HEK293 (cell line): ENCODE data around the gene UBR4.

Experiments used
- CTCF ChIA-PET: fragments of 350-600 bp; formaldehyde crosslinking; extraction: SDS; loops from one replicate; lab custom pipeline; 2021; ENCODE audit warnings: antibody characterized with exemption; lab: Yijun Ruan, JAX
- POLR2A ChIA-PET: fragments of 300-600 bp; formaldehyde crosslinking; extraction: SDS; loops from one replicate; lab custom pipeline; 2020; ENCODE audit warnings: antibody characterized with exemption, inconsistent platforms; lab: Yijun Ruan, JAX
- H3K27ac ChIP-seq: fragments of 200-500 bp; sonication (Bioruptor generic); 2 replicates; pipeline ENCODE4 v1.5.1; 2014; ENCODE audit warnings: low read depth, low read length, control low read depth, inconsistent platforms; ENCODE audit errors: extremely low read depth
- H3K36me3 ChIP-seq, 2 experiments: fragments of 200-500 bp in 1 of 2; sonication (Bioruptor generic) in 1 of 2; 1 replicate in 1 of 2; 2 replicates in 1 of 2; pipeline ENCODE4 v1.5.1; 2014 to 2017; ENCODE audit warnings: inconsistent platforms in 2 of 2, low read length in 2 of 2; ENCODE audit not compliant: control insufficient read depth in 2 of 2, insufficient read depth in 1 of 2
- H3K4me1 ChIP-seq: fragments of 200-500 bp; sonication (Bioruptor generic); 2 replicates; pipeline ENCODE4 v1.5.1; 2014; ENCODE audit warnings: mild to moderate bottlenecking, low read length, inconsistent platforms; ENCODE audit not compliant: control insufficient read depth, insufficient read depth
- H3K4me3 ChIP-seq: 2 replicates; pipeline ENCODE4 v1.5.1; 2011; ENCODE audit warnings: low read depth, mild to moderate bottlenecking, control low read depth, low read length, moderate library complexity
- H3K9me3 ChIP-seq: fragments of 200-500 bp; sonication (Bioruptor generic); 2 replicates; pipeline ENCODE4 v1.5.1; 2014; ENCODE audit warnings: low read depth, low read length, inconsistent platforms; ENCODE audit not compliant: control insufficient read depth, insufficient read depth
- KLF16 ChIP-seq: fragments of 450-650 bp; formaldehyde crosslinking; IDR thresholded peaks from 2 replicates; pipeline ENCODE4 v1.5.1; 2017; ENCODE audit warnings: missing biosample characterization, missing genetic modification characterization
- MZF1 ChIP-seq: fragments of 450-650 bp; formaldehyde crosslinking; IDR thresholded peaks from 2 replicates; pipeline ENCODE4 v1.5.1; 2017; ENCODE audit warnings: missing biosample characterization, missing genetic modification characterization, borderline replicate concordance
- OVOL3 ChIP-seq: fragments of 450-650 bp; formaldehyde crosslinking; IDR thresholded peaks from 2 replicates; pipeline ENCODE4 v1.5.1; 2016; ENCODE audit warnings: missing biosample characterization, missing genetic modification characterization
- ZBTB17 ChIP-seq: fragments of 450-650 bp; formaldehyde crosslinking; IDR thresholded peaks from 2 replicates; pipeline ENCODE4 v1.5.1; 2016; ENCODE audit warnings: missing biosample characterization, missing genetic modification characterization
- ZIC2 ChIP-seq: fragments of 450-650 bp; formaldehyde crosslinking; IDR thresholded peaks from 2 replicates; pipeline ENCODE4 v1.5.1; 2016; ENCODE audit warnings: missing biosample characterization, missing genetic modification characterization
- ZNF121 ChIP-seq: fragments of 450-650 bp; formaldehyde crosslinking; IDR thresholded peaks from 2 replicates; pipeline ENCODE4 v1.5.1; 2016; ENCODE audit warnings: missing biosample characterization, missing genetic modification characterization
- ZNF132 ChIP-seq: fragments of 450-650 bp; formaldehyde crosslinking; IDR thresholded peaks from 2 replicates; pipeline ENCODE4 v1.5.1; 2017; ENCODE audit warnings: missing biosample characterization, missing genetic modification characterization, borderline replicate concordance
- ZNF157 ChIP-seq: fragments of 450-650 bp; formaldehyde crosslinking; IDR thresholded peaks from 2 replicates; pipeline ENCODE4 v1.5.1; 2016; ENCODE audit warnings: missing biosample characterization, missing genetic modification characterization
- ZNF211 ChIP-seq: fragments of 450-650 bp; formaldehyde crosslinking; IDR thresholded peaks from 2 replicates; pipeline ENCODE4 v1.5.1; 2016; ENCODE audit warnings: low read depth, missing biosample characterization, missing genetic modification characterization
- ZNF37A ChIP-seq: fragments of 450-650 bp; IDR thresholded peaks from 2 replicates; pipeline ENCODE4 v1.5.1; 2018; ENCODE audit warnings: missing biosample characterization, missing genetic modification characterization
- ZNF426 ChIP-seq: fragments of 450-650 bp; formaldehyde crosslinking; IDR thresholded peaks from 2 replicates; pipeline ENCODE4 v1.5.1; 2017; ENCODE audit warnings: missing biosample characterization, missing genetic modification characterization, mild to moderate bottlenecking, inconsistent platforms, moderate library complexity
- ZNF48 ChIP-seq: fragments of 450-650 bp; formaldehyde crosslinking; IDR thresholded peaks from 2 replicates; pipeline ENCODE4 v1.5.1; 2016; ENCODE audit warnings: missing biosample characterization, missing genetic modification characterization
- ZNF596 ChIP-seq: fragments of 450-650 bp; IDR thresholded peaks from 2 replicates; pipeline ENCODE4 v1.5.0; 2018; ENCODE audit warnings: missing biosample characterization, mild to moderate bottlenecking, missing genetic modification characterization, moderate library complexity
- ZNF623 ChIP-seq: fragments of 450-650 bp; formaldehyde crosslinking; IDR thresholded peaks from 2 replicates; pipeline ENCODE4 v1.5.1; 2016; ENCODE audit warnings: missing biosample characterization, missing genetic modification characterization
- ZNF658 ChIP-seq: fragments of 450-650 bp; formaldehyde crosslinking; IDR thresholded peaks from 2 replicates; pipeline ENCODE4; 2016; ENCODE audit warnings: missing biosample characterization, missing genetic modification characterization
- ZNF776 ChIP-seq: fragments of 450-650 bp; formaldehyde crosslinking; IDR thresholded peaks from 2 replicates; pipeline ENCODE4 v1.5.0; 2017; ENCODE audit warnings: missing biosample characterization, missing genetic modification characterization, borderline replicate concordance
- ZNF792 ChIP-seq: fragments of 450-650 bp; formaldehyde crosslinking; IDR thresholded peaks from 2 replicates; pipeline ENCODE4 v1.5.1; 2016; ENCODE audit warnings: missing biosample characterization, missing genetic modification characterization
- TF ChIP-seq, protein P1 (sequence below): fragments of 450-650 bp; formaldehyde crosslinking; IDR thresholded peaks from 2 replicates; pipeline ENCODE4 v1.5.1; 2016; ENCODE audit warnings: missing biosample characterization, missing genetic modification characterization
- TF ChIP-seq, protein P2 (sequence below): fragments of 450-650 bp; formaldehyde crosslinking; IDR thresholded peaks from 2 replicates; pipeline ENCODE4 v1.5.1; 2016; ENCODE audit warnings: missing biosample characterization, missing genetic modification characterization, low read depth
- TF ChIP-seq, protein P3 (sequence below): fragments of 450-650 bp; formaldehyde crosslinking; IDR thresholded peaks from 2 replicates; pipeline ENCODE4 v1.5.1; 2016; ENCODE audit warnings: missing biosample characterization, missing genetic modification characterization

Gene UBR4

DNA sequence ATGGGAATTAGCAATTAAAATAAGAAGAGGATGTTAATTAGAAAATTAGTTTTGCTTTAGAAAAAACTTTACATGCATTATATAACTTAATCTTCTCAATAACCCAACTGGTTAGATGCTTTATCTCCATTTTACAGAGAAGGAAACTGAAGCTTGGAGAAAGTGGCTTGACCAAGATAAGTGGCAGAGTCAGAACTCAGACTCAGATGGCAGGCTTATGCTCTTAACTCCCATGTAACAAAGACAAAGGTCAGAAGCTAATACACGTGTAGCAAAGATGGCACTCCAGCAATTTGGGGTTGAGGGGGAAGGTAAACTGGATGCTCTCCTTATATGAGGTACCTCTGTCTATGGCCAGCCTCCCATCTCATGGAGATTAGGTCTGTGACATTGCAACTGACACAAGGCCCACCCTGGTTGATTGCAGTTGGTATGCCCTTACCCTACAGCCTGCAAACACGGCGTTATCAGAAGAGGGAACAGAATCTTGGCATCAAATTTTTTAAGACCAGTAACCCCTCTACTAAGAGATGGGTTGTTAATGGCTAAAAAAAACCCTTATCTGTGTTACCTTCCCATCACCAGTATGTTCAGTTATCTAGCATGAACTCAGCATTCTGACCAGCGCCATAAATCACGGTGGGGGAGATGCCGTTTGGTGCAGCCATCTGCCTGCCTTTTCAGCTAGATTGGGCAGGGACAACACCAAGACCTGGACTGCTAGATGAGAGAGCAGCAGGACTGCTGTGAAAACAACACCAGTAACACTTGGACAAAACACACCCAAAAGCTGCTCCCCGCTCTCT lies 97.0 kb downstream of the UBR4 start:
- Histone ChIP-seq H3K9me3 (no peaks in the 10 kb centered on the region), H3K27ac (no peak overlapping the region), H3K4me3 (no peak overlapping the region), H3K4me1 (no peaks in the 10 kb centered on the region), H3K36me3 (peaks cover 51 to 99% of the 10 kb centered on the region in 2 experiments)
- POLR2A ChIA-PET, result interaction anchor here (1.0 kb wide), 1 partner anchor 210 kb away, joined by 3 read pairs; the partner anchor contains the start of gene ALDH4A1
- TF ChIP-seq ZNF792 (no peak), ZNF658 (tag by site-specific recombination) (no peak), MZF1 (tag by site-specific recombination) (no peak), ZNF37A (tag by site-specific recombination) (no peak), ZNF157 (tag by site-specific recombination) (no peak), ZNF211 (tag by site-specific recombination) (no peak), ZBTB17 (tag by site-specific recombination) (no peak)
- TF ChIP-seq, protein P1, sequence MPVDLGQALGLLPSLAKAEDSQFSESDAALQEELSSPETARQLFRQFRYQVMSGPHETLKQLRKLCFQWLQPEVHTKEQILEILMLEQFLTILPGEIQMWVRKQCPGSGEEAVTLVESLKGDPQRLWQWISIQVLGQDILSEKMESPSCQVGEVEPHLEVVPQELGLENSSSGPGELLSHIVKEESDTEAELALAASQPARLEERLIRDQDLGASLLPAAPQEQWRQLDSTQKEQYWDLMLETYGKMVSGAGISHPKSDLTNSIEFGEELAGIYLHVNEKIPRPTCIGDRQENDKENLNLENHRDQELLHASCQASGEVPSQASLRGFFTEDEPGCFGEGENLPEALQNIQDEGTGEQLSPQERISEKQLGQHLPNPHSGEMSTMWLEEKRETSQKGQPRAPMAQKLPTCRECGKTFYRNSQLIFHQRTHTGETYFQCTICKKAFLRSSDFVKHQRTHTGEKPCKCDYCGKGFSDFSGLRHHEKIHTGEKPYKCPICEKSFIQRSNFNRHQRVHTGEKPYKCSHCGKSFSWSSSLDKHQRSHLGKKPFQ (tag by site-specific recombination), result no peak
- TF ChIP-seq, protein P2, sequence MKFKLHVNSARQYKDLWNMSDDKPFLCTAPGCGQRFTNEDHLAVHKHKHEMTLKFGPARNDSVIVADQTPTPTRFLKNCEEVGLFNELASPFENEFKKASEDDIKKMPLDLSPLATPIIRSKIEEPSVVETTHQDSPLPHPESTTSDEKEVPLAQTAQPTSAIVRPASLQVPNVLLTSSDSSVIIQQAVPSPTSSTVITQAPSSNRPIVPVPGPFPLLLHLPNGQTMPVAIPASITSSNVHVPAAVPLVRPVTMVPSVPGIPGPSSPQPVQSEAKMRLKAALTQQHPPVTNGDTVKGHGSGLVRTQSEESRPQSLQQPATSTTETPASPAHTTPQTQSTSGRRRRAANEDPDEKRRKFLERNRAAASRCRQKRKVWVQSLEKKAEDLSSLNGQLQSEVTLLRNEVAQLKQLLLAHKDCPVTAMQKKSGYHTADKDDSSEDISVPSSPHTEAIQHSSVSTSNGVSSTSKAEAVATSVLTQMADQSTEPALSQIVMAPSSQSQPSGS, result no peak
- CTCF ChIA-PET, result interaction anchor here (0.7 to 3.2 kb wide), 16 partner anchors 8 to 232 kb away, joined by 3 to 27 read pairs (median 4); no protein-coding TSS in a partner anchor

DNA sequence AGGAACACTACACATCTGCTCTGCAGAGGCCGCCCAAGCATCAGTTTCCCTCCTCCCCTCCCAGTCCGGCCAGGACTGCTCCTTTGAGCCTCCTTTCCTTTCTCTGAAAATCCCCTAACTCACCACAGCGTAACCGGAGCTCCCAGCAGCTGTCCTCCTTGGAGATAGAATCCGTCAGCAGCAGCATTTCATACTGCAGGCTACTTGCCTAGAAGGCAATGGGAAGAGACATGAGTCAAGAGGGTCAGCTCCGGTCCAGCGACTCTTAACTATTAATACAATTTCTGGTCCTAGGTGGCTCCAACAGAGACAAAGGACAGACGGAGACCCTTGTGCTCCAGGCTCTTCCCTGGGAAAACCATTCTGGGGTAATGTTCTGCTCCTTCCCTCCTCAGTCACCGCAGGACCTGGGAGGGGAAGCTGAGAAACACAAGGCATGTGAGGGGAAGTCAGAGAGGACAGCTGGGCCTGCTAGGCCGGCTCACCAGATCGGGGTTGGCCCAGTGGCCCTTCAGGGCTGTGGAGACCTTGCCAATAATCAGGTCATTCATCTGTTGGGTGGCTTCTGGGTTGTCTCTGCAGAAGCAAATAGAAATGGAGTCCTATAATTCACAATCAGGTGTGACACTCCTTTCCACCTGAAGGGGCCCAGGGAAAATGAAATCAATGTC lies 99.7 kb downstream of the UBR4 start:
- CTCF ChIA-PET, result interaction anchor here (0.6 to 2.2 kb wide), 6 partner anchors 183 to 552 kb away, joined by 3 to 6 read pairs (median 4); no protein-coding TSS in a partner anchor
- peaks cover 59 to 100% of the 10 kb centered on the region in 2 experiments for H3K36me3 ChIP-seq

DNA sequence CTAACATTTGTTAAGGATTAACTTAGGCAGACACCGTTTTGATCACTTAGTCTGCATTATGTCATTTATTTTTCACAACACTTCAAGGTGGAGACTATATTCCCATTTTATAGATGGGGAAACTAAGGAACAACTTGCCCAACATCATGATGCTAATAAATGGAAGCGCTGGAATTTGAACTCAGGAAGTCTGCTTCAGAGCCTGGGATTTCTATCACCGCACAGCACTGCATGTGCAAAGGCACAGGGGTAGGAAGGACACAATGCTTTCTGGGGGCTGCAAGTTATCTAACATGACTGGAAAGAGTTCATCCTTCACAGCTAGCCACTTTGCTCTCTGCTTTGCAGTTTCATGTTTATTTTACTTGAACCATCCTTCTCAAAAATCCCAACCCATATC lies 100.5 kb downstream of the UBR4 start:
- no peak overlapping the region for H3K27ac ChIP-seq
- H3K4me1 ChIP-seq, result no peaks in the 10 kb centered on the region
- POLR2A ChIA-PET, result no interaction called here
- no peaks in the 10 kb centered on the region for H3K9me3 ChIP-seq
- H3K36me3 ChIP-seq, result peaks cover 61 to 100% of the 10 kb centered on the region in 2 experiments
- H3K4me3 ChIP-seq, result no peak overlapping the region
- CTCF ChIA-PET, result interaction anchor here (0.7 to 3.2 kb wide), 5 partner anchors 13 to 553 kb away, joined by 3 to 12 read pairs (median 5); no protein-coding TSS in a partner anchor
- TF ChIP-seq KLF16 (tag by site-specific recombination) (no peak), ZNF623 (tag by site-specific recombination) (peak; percentile 86), ZNF132 (tag by site-specific recombination) (no peak)

More for the DNA sequence above, 99.7 kb downstream of the UBR4 start:
- Histone ChIP-seq H3K9me3 (no peaks in the 10 kb centered on the region), H3K4me1 (no peaks in the 10 kb centered on the region), H3K27ac (no peak overlapping the region), H3K4me3 (no peak overlapping the region)
- POLR2A ChIA-PET, result no interaction called here
- TF ChIP-seq ZNF48 (tag by site-specific recombination) (no peak), ZNF426 (tag by site-specific recombination) (no peak), ZNF121 (tag by site-specific recombination) (no peak), ZNF776 (no peak), ZIC2 (tag by site-specific recombination) (no peak), OVOL3 (tag by site-specific recombination) (no peak), ZNF596 (tag by site-specific recombination) (no peak)
- TF ChIP-seq, protein P3, sequence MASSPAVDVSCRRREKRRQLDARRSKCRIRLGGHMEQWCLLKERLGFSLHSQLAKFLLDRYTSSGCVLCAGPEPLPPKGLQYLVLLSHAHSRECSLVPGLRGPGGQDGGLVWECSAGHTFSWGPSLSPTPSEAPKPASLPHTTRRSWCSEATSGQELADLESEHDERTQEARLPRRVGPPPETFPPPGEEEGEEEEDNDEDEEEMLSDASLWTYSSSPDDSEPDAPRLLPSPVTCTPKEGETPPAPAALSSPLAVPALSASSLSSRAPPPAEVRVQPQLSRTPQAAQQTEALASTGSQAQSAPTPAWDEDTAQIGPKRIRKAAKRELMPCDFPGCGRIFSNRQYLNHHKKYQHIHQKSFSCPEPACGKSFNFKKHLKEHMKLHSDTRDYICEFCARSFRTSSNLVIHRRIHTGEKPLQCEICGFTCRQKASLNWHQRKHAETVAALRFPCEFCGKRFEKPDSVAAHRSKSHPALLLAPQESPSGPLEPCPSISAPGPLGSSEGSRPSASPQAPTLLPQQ (tag by site-specific recombination), result no peak
